Stimulated activated CD8-positive, alpha-beta memory T cell treated with anti-CD3 and anti-CD28 coated beads, Interleukin-4, amount 100 ng/mL, for 1 hour (primary cell): ENCODE measurements around the gene TAX1BP3.

Experiments
- DNase-seq, 2 donors: peaks; one replicate each; pipeline ENCODE4 v3.0.0-alpha.2; 2020; ENCODE audit warnings: low read depth in 2 of 2, low spot score in 1 of 2

TAX1BP3 gene

GRCh38 chr17:3688852-3689261 is 20.5 kb upstream of the TAX1BP3 start:
- DNase-seq: no peak

- DNase-seq: no peak
Observed at GRCh38 chr17:3688027-3688553, 19.7 kb upstream of the TAX1BP3 start.

GRCh38 chr17:3685174-3685573 is 16.8 kb upstream of the TAX1BP3 start:
- no peak for DNase-seq

GRCh38 chr17:3683054-3683511 is 14.7 kb upstream of the TAX1BP3 start:
- no peak for DNase-seq

- DNase-seq: no peak
Observed at GRCh38 chr17:3682033-3682432, 13.7 kb upstream of the TAX1BP3 start.

GRCh38 chr17:3681565-3681964 is 13.2 kb upstream of the TAX1BP3 start:
- DNase-seq: no peak

GRCh38 chr17:3681057-3681456 is 12.7 kb upstream of the TAX1BP3 start:
- DNase-seq: no peak

GRCh38 chr17:3679531-3680126 is 11.3 kb upstream of the TAX1BP3 start:
- no peak for DNase-seq

- no peak for DNase-seq
Observed at GRCh38 chr17:3678821-3679530, 10.6 kb upstream of the TAX1BP3 start.

- no peak for DNase-seq
Observed at GRCh38 chr17:3678095-3678820, 9.9 kb upstream of the TAX1BP3 start.

GRCh38 chr17:3675886-3676285 is 7.5 kb upstream of the TAX1BP3 start:
- DNase-seq: no peak

GRCh38 chr17:3672571-3672970 is 4.2 kb upstream of the TAX1BP3 start:
- no peak for DNase-seq

GRCh38 chr17:3669548-3669947 is 1.2 kb upstream of the TAX1BP3 start:
- DNase-seq: no peak

GRCh38 chr17:3669085-3669347 is 638 bp upstream of the TAX1BP3 start:
- no peak for DNase-seq

- DNase-seq: no peak
Observed at GRCh38 chr17:3667366-3668278, 756 bp downstream of the TAX1BP3 start.

- DNase-seq: no peak
Observed at GRCh38 chr17:3666516-3666915, 1.9 kb downstream of the TAX1BP3 start.

GRCh38 chr17:3665834-3666233 is 2.5 kb downstream of the TAX1BP3 start:
- DNase-seq: no peak

- no peak for DNase-seq
Observed at GRCh38 chr17:3663102-3664011, 5.0 kb downstream of the TAX1BP3 start.

- no peak for DNase-seq
Observed at GRCh38 chr17:3660311-3660891, 8.0 kb downstream of the TAX1BP3 start.
